ENCODE measurements around the gene WDR53. TPM values are rescaled to one million over a fixed set of nuclear protein-coding genes. Genes with fewer than 3 reads are reported as not detected.

Gene WDR53
- total and polyA plus RNA-seq, 9 of the 15 experiments (the other 6 are each of a cell fraction or from before 2014, with no cell fraction given), result 13.0 to 34.5 (median 20.9) TPM

DNA sequence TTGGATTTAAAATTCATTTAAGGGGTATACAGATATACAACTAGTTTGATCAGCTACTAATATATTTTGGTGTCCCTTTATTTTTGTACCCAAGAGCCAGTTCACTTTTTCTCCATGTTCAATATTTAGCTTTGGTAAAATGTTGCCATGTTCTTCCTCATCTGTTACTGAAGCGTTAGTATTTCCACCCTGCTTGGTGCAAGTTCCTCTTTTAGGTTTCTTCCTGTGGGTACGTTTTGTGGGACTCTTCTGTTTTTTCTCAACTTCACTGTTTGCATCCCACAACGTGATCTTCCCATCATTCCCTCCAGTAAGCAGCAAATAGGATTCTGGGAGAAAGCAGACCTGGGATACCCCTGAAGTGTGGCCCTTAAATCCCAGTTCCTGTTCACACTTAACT lies 14.1 kb downstream of the WDR53 start:
- Histone ChIP-seq H3K9me1 (ENCODE audit: control insufficient read depth, insufficient read depth, low read length) (no peaks in the 10 kb centered on the region), H3K4me1 (replicated peaks in 1 of 2; ENCODE audit: control insufficient read depth in 2 of 2, insufficient read depth in 2 of 2, low read length in 2 of 2) (no peaks in the 10 kb centered on the region), H3K79me2 (ENCODE audit: control insufficient read depth, insufficient read depth, low read length) (no peaks in the 10 kb centered on the region), H3K9me3 (replicated peaks; ENCODE audit: control insufficient read depth, insufficient read depth, low read depth, low read length) (peaks cover 6% of the 10 kb centered on the region; the same call in 1 of the 2 replicates), H3K27me3 (ENCODE audit: control insufficient read depth in 2 of 2, insufficient read depth in 2 of 2, low read length in 2 of 2) (no peaks in the 10 kb centered on the region), H2AFZ (ENCODE audit: low read depth, low read length) (no peak overlapping the region), H3K4me2 (ENCODE audit: insufficient read depth, low read length) (no peak overlapping the region), H3K36me3 (ENCODE audit: control insufficient read depth, insufficient read depth, low read length) (peaks cover 12% of the 10 kb centered on the region; the same call in 2 of the 3 replicates), H4K20me1 (replicated peaks; ENCODE audit: control insufficient read depth, insufficient read depth, low read length) (no peaks in the 10 kb centered on the region), H3K27ac (ENCODE audit: extremely low read depth, low read depth, low read length) (no peak overlapping the region), H3K9ac (ENCODE audit: insufficient read depth in 1 of 2, low read depth in 2 of 2, low read length in 2 of 2) (no peak overlapping the region), H3K4me3 (no peak overlapping the region)
- in situ Hi-C loops (cut with MboI) (no loop called here), intact Hi-C loops (cut with micrococcal nuclease) (no loop called here)
- ChIA-PET CTCF (ENCODE audit: low intra/inter-chr PET ratio) (no interaction called here), POLR2A (interaction anchor here (0.6 kb wide), 1 partner anchor 97 kb away, joined by 3 read pairs; no protein-coding TSS in a partner anchor)
- ATAC-seq (no peak), FAIRE-seq (no peak), DNase-seq (ENCODE audit: extremely low read depth in 1 of 4, low spot score in 3 of 4) (no peak)
- WGBS (ENCODE audit: insufficient coverage, low coverage, missing lambda C conversion rate), result 34% methylated on average over 3 of the region's 3 CpGs
- TSS peak; percentile 32 for BruUV-seq (replicated peaks)
- TF ChIP-seq, protein P1, sequence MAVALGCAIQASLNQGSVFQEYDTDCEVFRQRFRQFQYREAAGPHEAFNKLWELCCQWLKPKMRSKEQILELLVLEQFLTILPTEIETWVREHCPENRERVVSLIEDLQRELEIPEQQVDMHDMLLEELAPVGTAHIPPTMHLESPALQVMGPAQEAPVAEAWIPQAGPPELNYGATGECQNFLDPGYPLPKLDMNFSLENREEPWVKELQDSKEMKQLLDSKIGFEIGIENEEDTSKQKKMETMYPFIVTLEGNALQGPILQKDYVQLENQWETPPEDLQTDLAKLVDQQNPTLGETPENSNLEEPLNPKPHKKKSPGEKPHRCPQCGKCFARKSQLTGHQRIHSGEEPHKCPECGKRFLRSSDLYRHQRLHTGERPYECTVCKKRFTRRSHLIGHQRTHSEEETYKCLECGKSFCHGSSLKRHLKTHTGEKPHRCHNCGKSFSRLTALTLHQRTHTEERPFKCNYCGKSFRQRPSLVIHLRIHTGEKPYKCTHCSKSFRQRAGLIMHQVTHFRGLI (CRISPR knock-in tag; IDR thresholded peaks at IDR 0.05), result no peak
- no peak for TF ChIP-seq NFE2 (IDR thresholded peaks at IDR 0.05; ENCODE audit: low read depth)
- no peak for TF ChIP-seq SMAD4 (CRISPR knock-in tag; conservative IDR thresholded peaks at IDR 0.05)
- no peak for TF ChIP-seq ZNF444 (CRISPR knock-in tag; IDR thresholded peaks at IDR 0.05)
- TF ChIP-seq FOXK1 (CRISPR knock-in tag; IDR thresholded peaks at IDR 0.05; ENCODE audit: borderline replicate concordance), result no peak
- no peak for TF ChIP-seq EP400 (IDR thresholded peaks at IDR 0.05)
- TF ChIP-seq, protein P2, sequence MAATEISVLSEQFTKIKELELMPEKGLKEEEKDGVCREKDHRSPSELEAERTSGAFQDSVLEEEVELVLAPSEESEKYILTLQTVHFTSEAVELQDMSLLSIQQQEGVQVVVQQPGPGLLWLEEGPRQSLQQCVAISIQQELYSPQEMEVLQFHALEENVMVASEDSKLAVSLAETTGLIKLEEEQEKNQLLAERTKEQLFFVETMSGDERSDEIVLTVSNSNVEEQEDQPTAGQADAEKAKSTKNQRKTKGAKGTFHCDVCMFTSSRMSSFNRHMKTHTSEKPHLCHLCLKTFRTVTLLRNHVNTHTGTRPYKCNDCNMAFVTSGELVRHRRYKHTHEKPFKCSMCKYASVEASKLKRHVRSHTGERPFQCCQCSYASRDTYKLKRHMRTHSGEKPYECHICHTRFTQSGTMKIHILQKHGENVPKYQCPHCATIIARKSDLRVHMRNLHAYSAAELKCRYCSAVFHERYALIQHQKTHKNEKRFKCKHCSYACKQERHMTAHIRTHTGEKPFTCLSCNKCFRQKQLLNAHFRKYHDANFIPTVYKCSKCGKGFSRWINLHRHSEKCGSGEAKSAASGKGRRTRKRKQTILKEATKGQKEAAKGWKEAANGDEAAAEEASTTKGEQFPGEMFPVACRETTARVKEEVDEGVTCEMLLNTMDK (IDR thresholded peaks at IDR 0.05; ENCODE audit: borderline replicate concordance, insufficient read depth, low read depth, low read length, poor library complexity, severe bottlenecking), result no peak
- no peak for TF ChIP-seq MYC (IDR thresholded peaks at IDR 0.05; ENCODE audit: low read depth, low read length)
- no peak for TF ChIP-seq MYC (CRISPR knock-in tag; IDR thresholded peaks at IDR 0.05; ENCODE audit: borderline replicate concordance, low read depth)
- no peak for TF ChIP-seq ZNF175 (CRISPR knock-in tag; IDR thresholded peaks at IDR 0.05; ENCODE audit: low read depth)
- TF ChIP-seq FUS (optimal IDR thresholded peaks at IDR 0.05; ENCODE audit: low read depth, low read length), result no peak
- TF ChIP-seq HNRNPL (IDR thresholded peaks at IDR 0.05; ENCODE audit: low read depth, low read length), result no peak
- no peak for TF ChIP-seq EGR1 (conservative IDR thresholded peaks at IDR 0.05)
